Epithelial cell of proximal tubule (primary cell): ENCODE data around the gene LRBA. TPM values are rescaled to one million over a fixed set of nuclear protein-coding genes. Genes with fewer than 3 reads are reported as not detected.
A peak's percentile ranks its signal among the peaks of the same experiment; 100 is the strongest.

ENCODE experiments used
- DNase-seq: peaks from one replicate; pipeline ENCODE4 v3.0.0-alpha.2; 2011; ENCODE audit warnings: low read depth
- H3K4me3 ChIP-seq: 2 replicates; pipeline ENCODE4 v1.5.1; 2011; ENCODE audit warnings: low read depth, mild to moderate bottlenecking, low read length
- CTCF ChIP-seq: conservative IDR thresholded peaks from 2 replicates; pipeline ENCODE4 v1.5.1; 2012; ENCODE audit warnings: low read depth, mild to moderate bottlenecking, low read length
- total RNA-seq: library from RNA; depleted of rRNA; stranded (reverse); fragments of >200 nt; gene quantifications from 2 replicates; pipeline ENCODE4 v1.2.3, GENCODE V29; 2015

Gene LRBA
- total RNA-seq, 1 donor from 2014 or later = 58.9 TPM

GRCh38 chr4:150229520-150229919, 785.6 kb downstream of the LRBA start:
- TF ChIP-seq CTCF = no peak
- H3K4me3 ChIP-seq = no peak overlapping the region
- no peak for DNase-seq

GRCh38 chr4:150224896-150225591, 790.0 kb downstream of the LRBA start:
- H3K4me3 ChIP-seq = no peak overlapping the region
- no peak for TF ChIP-seq CTCF

GRCh38 chr4:150219841-150220240, 795.2 kb downstream of the LRBA start:
- no peak for TF ChIP-seq CTCF
- H3K4me3 ChIP-seq = no peak overlapping the region
- no peak for DNase-seq

More at GRCh38 chr4:150224896-150225591, 790.0 kb downstream of the LRBA start:
- DNase-seq = no peak

- no peak for TF ChIP-seq CTCF
- H3K4me3 ChIP-seq = no peak overlapping the region
- no peak for DNase-seq
These were observed 796.6 kb downstream of the LRBA start for GRCh38 chr4:150218447-150218846.

- H3K4me3 ChIP-seq = no peak overlapping the region
- no peak for TF ChIP-seq CTCF
- DNase-seq = no peak
These were observed 797.3 kb downstream of the LRBA start for GRCh38 chr4:150217808-150218207.

- no peak for DNase-seq
- no peak overlapping the region for H3K4me3 ChIP-seq
- peak; percentile 61 for TF ChIP-seq CTCF
These were observed 797.9 kb downstream of the LRBA start for GRCh38 chr4:150217192-150217591.

GRCh38 chr4:150216726-150217125, 798.4 kb downstream of the LRBA start:
- no peak for TF ChIP-seq CTCF
- DNase-seq = no peak
- H3K4me3 ChIP-seq = no peak overlapping the region
